ENCODE data around the gene LSM14B.
"Not testable (repeated sequence)": the region's sequence is repeated elsewhere in the genome, so short reads cannot be mapped to it uniquely, and the experiment has no call there.

The LSM14B gene

GRCh38 chr20:62103508-62104233, 18.6 kb upstream of the LSM14B start:
- H3K4me1 Mint-ChIP-seq (ENCODE audit: low read depth): no peaks in the 10 kb centered on the region
- H3K9me3 Mint-ChIP-seq: peaks cover 33% of the 10 kb centered on the region
- peaks cover 8% of the 10 kb centered on the region for H3K27me3 Mint-ChIP-seq
- no peak overlapping the region for H3K4me3 Mint-ChIP-seq
- H3K27ac Mint-ChIP-seq: no peak overlapping the region
- peaks cover 34% of the 10 kb centered on the region for H3K36me3 Mint-ChIP-seq (ENCODE audit: low read depth)

- Mint-ChIP-seq H3K4me3 (no peak overlapping the region), H3K27me3 (peaks cover 8% of the 10 kb centered on the region), H3K4me1 (ENCODE audit: low read depth) (no peaks in the 10 kb centered on the region), H3K27ac (no peak overlapping the region), H3K36me3 (ENCODE audit: low read depth) (peaks cover 41% of the 10 kb centered on the region), H3K9me3 (peaks cover 39% of the 10 kb centered on the region)
These were observed 18.0 kb upstream of the LSM14B start for GRCh38 chr20:62104234-62104789.

- no peak overlapping the region for H3K27ac Mint-ChIP-seq
- no peak overlapping the region for H3K4me3 Mint-ChIP-seq
- peaks cover 43% of the 10 kb centered on the region for H3K36me3 Mint-ChIP-seq (ENCODE audit: low read depth)
- H3K27me3 Mint-ChIP-seq: peaks cover 8% of the 10 kb centered on the region
- peaks cover 41% of the 10 kb centered on the region for H3K9me3 Mint-ChIP-seq
- H3K4me1 Mint-ChIP-seq (ENCODE audit: low read depth): no peaks in the 10 kb centered on the region
These were observed 17.4 kb upstream of the LSM14B start for GRCh38 chr20:62104791-62105345.

GRCh38 chr20:62105592-62105991, 16.7 kb upstream of the LSM14B start:
- H3K27me3 Mint-ChIP-seq: peaks cover 8% of the 10 kb centered on the region
- peaks cover 45% of the 10 kb centered on the region for H3K9me3 Mint-ChIP-seq
- no peaks in the 10 kb centered on the region for H3K4me1 Mint-ChIP-seq (ENCODE audit: low read depth)
- no peak overlapping the region for H3K27ac Mint-ChIP-seq
- peaks cover 41% of the 10 kb centered on the region for H3K36me3 Mint-ChIP-seq (ENCODE audit: low read depth)
- H3K4me3 Mint-ChIP-seq: no peak overlapping the region

GRCh38 chr20:62111148-62111547, 11.1 kb upstream of the LSM14B start:
- no peaks in the 10 kb centered on the region for H3K4me1 Mint-ChIP-seq (ENCODE audit: low read depth)
- H3K4me3 Mint-ChIP-seq: no peak overlapping the region
- H3K36me3 Mint-ChIP-seq (ENCODE audit: low read depth): peaks cover 39% of the 10 kb centered on the region
- no peak overlapping the region for H3K27ac Mint-ChIP-seq
- no peaks in the 10 kb centered on the region for H3K27me3 Mint-ChIP-seq
- H3K9me3 Mint-ChIP-seq: peaks cover 37% of the 10 kb centered on the region

GRCh38 chr20:62112368-62112767, 9.9 kb upstream of the LSM14B start:
- Mint-ChIP-seq H3K4me1 (ENCODE audit: low read depth) (peaks cover 5% of the 10 kb centered on the region), H3K27me3 (no peaks in the 10 kb centered on the region), H3K4me3 (no peak overlapping the region), H3K27ac (no peak overlapping the region), H3K9me3 (peaks cover 34% of the 10 kb centered on the region), H3K36me3 (ENCODE audit: low read depth) (peaks cover 35% of the 10 kb centered on the region)

GRCh38 chr20:62114894-62115293, 7.4 kb upstream of the LSM14B start:
- H3K27ac Mint-ChIP-seq: no peak overlapping the region
- H3K27me3 Mint-ChIP-seq: no peaks in the 10 kb centered on the region
- no peak overlapping the region for H3K4me3 Mint-ChIP-seq
- H3K9me3 Mint-ChIP-seq: peaks cover 17% of the 10 kb centered on the region
- peaks cover 21% of the 10 kb centered on the region for H3K4me1 Mint-ChIP-seq (ENCODE audit: low read depth)
- peaks cover 17% of the 10 kb centered on the region for H3K36me3 Mint-ChIP-seq (ENCODE audit: low read depth)

GRCh38 chr20:62115800-62116407, 6.4 kb upstream of the LSM14B start:
- H3K27ac Mint-ChIP-seq, H3K27me3 Mint-ChIP-seq: not testable (repeated sequence)

GRCh38 chr20:62116558-62117361, 5.5 kb upstream of the LSM14B start:
- Mint-ChIP-seq H3K4me1 (ENCODE audit: low read depth) (peaks cover 29% of the 10 kb centered on the region), H3K27ac (no peak overlapping the region), H3K4me3 (no peak overlapping the region), H3K27me3 (no peaks in the 10 kb centered on the region), H3K9me3 (peaks cover 8% of the 10 kb centered on the region), H3K36me3 (ENCODE audit: low read depth) (peaks cover 12% of the 10 kb centered on the region)

More at GRCh38 chr20:62115800-62116407, 6.4 kb upstream of the LSM14B start:
- H3K4me3 Mint-ChIP-seq: not testable (repeated sequence)
- peaks cover 24% of the 10 kb centered on the region for H3K4me1 Mint-ChIP-seq (ENCODE audit: low read depth)
- peaks cover 13% of the 10 kb centered on the region for H3K9me3 Mint-ChIP-seq
- peaks cover 16% of the 10 kb centered on the region for H3K36me3 Mint-ChIP-seq (ENCODE audit: low read depth)

GRCh38 chr20:62117362-62117646, 5.0 kb upstream of the LSM14B start:
- Mint-ChIP-seq H3K4me3 (no peak overlapping the region), H3K27ac (no peak overlapping the region), H3K4me1 (ENCODE audit: low read depth) (peaks cover 29% of the 10 kb centered on the region), H3K9me3 (peaks cover 8% of the 10 kb centered on the region), H3K27me3 (no peaks in the 10 kb centered on the region), H3K36me3 (ENCODE audit: low read depth) (peaks cover 10% of the 10 kb centered on the region)

- peaks cover 29% of the 10 kb centered on the region for H3K4me1 Mint-ChIP-seq (ENCODE audit: low read depth)
- no peak overlapping the region for H3K4me3 Mint-ChIP-seq
- H3K27ac Mint-ChIP-seq: no peak overlapping the region
- peaks cover 8% of the 10 kb centered on the region for H3K9me3 Mint-ChIP-seq
- peaks cover 7% of the 10 kb centered on the region for H3K36me3 Mint-ChIP-seq (ENCODE audit: low read depth)
- H3K27me3 Mint-ChIP-seq: no peaks in the 10 kb centered on the region
These were observed 4.6 kb upstream of the LSM14B start for GRCh38 chr20:62117658-62118057.

GRCh38 chr20:62118113-62119043, 3.9 kb upstream of the LSM14B start:
- H3K4me1 Mint-ChIP-seq (ENCODE audit: low read depth): peaks cover 31% of the 10 kb centered on the region
- H3K9me3 Mint-ChIP-seq: peaks cover under 1% of the 10 kb centered on the region
- H3K4me3 Mint-ChIP-seq: no peak overlapping the region
- H3K27me3 Mint-ChIP-seq: no peaks in the 10 kb centered on the region
- H3K36me3 Mint-ChIP-seq (ENCODE audit: low read depth): peaks cover 3% of the 10 kb centered on the region
- H3K27ac Mint-ChIP-seq: no peak overlapping the region

- Mint-ChIP-seq H3K27ac (no peak overlapping the region), H3K27me3 (no peaks in the 10 kb centered on the region), H3K9me3 (no peaks in the 10 kb centered on the region), H3K36me3 (ENCODE audit: low read depth) (peaks cover 4% of the 10 kb centered on the region), H3K4me3 (no peak overlapping the region), H3K4me1 (ENCODE audit: low read depth) (peaks cover 38% of the 10 kb centered on the region)
These were observed 3.2 kb upstream of the LSM14B start for GRCh38 chr20:62119115-62119514.
